WTC11 (cell line): ENCODE data around the gene USP49.
"Not testable (repeated sequence)": the region's sequence is repeated elsewhere in the genome, so short reads cannot be mapped to it uniquely, and the experiment has no call there.

Experiments used
- E2F5 ChIP-seq: sonication (generic); formaldehyde crosslinking; IDR thresholded peaks from 2 replicates; pipeline ENCODE4 v1.8.1; 2022; ENCODE audit warnings: mild to moderate bottlenecking, moderate library complexity, missing genetic modification reagents
- GABPB1 ChIP-seq: sonication (generic); formaldehyde crosslinking; IDR thresholded peaks from 2 replicates; pipeline ENCODE4 v1.8.1; 2023; ENCODE audit warnings: mild to moderate bottlenecking, missing genetic modification reagents
- USF2 ChIP-seq: sonication (generic); formaldehyde crosslinking; IDR thresholded peaks from 2 replicates; pipeline ENCODE4 v1.8.1; 2023; ENCODE audit warnings: mild to moderate bottlenecking, missing genetic modification reagents, moderate library complexity
- ZNF232 ChIP-seq: sonication (generic); formaldehyde crosslinking; IDR thresholded peaks from 2 replicates; pipeline ENCODE4 v1.8.0; 2022; ENCODE audit warnings: mild to moderate bottlenecking, missing genetic modification reagents
- ZNF263 ChIP-seq: sonication (generic); formaldehyde crosslinking; IDR thresholded peaks from 2 replicates; pipeline ENCODE4 v1.8.1; 2022; ENCODE audit warnings: low read depth, mild to moderate bottlenecking, moderate library complexity, missing genetic modification reagents
- TF ChIP-seq, protein P1 (sequence below): fragments of 200-600 bp; IDR thresholded peaks from 2 replicates; pipeline ENCODE4 v1.8.0; 2022; ENCODE audit warnings: antibody characterized with exemption
- TF ChIP-seq, protein P2 (sequence below): sonication (generic); formaldehyde crosslinking; IDR thresholded peaks from 2 replicates; pipeline ENCODE4 v1.8.1; 2023; ENCODE audit warnings: mild to moderate bottlenecking, missing genetic modification reagents

- TF ChIP-seq USF2 (CRISPR knock-in tag); ZNF263 (CRISPR knock-in tag); E2F5; ZNF232 (CRISPR knock-in tag); GABPB1 (CRISPR knock-in tag): not testable (repeated sequence)
- TF ChIP-seq, protein P1, sequence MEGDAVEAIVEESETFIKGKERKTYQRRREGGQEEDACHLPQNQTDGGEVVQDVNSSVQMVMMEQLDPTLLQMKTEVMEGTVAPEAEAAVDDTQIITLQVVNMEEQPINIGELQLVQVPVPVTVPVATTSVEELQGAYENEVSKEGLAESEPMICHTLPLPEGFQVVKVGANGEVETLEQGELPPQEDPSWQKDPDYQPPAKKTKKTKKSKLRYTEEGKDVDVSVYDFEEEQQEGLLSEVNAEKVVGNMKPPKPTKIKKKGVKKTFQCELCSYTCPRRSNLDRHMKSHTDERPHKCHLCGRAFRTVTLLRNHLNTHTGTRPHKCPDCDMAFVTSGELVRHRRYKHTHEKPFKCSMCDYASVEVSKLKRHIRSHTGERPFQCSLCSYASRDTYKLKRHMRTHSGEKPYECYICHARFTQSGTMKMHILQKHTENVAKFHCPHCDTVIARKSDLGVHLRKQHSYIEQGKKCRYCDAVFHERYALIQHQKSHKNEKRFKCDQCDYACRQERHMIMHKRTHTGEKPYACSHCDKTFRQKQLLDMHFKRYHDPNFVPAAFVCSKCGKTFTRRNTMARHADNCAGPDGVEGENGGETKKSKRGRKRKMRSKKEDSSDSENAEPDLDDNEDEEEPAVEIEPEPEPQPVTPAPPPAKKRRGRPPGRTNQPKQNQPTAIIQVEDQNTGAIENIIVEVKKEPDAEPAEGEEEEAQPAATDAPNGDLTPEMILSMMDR = not testable (repeated sequence)
- TF ChIP-seq, protein P2, sequence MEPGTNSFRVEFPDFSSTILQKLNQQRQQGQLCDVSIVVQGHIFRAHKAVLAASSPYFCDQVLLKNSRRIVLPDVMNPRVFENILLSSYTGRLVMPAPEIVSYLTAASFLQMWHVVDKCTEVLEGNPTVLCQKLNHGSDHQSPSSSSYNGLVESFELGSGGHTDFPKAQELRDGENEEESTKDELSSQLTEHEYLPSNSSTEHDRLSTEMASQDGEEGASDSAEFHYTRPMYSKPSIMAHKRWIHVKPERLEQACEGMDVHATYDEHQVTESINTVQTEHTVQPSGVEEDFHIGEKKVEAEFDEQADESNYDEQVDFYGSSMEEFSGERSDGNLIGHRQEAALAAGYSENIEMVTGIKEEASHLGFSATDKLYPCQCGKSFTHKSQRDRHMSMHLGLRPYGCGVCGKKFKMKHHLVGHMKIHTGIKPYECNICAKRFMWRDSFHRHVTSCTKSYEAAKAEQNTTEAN (CRISPR knock-in tag) = not testable (repeated sequence)
Measured at GRCh38 chr6:41942882-41943281, 47.7 kb upstream of the USP49 start.
